Measurements from ENCODE around the gene DRGX. TPM values are rescaled to one million over a fixed set of nuclear protein-coding genes. Genes with fewer than 3 reads are reported as not detected.

Gene DRGX
- total RNA-seq, 1 experiment from 2014 or later, result not detected

DNA sequence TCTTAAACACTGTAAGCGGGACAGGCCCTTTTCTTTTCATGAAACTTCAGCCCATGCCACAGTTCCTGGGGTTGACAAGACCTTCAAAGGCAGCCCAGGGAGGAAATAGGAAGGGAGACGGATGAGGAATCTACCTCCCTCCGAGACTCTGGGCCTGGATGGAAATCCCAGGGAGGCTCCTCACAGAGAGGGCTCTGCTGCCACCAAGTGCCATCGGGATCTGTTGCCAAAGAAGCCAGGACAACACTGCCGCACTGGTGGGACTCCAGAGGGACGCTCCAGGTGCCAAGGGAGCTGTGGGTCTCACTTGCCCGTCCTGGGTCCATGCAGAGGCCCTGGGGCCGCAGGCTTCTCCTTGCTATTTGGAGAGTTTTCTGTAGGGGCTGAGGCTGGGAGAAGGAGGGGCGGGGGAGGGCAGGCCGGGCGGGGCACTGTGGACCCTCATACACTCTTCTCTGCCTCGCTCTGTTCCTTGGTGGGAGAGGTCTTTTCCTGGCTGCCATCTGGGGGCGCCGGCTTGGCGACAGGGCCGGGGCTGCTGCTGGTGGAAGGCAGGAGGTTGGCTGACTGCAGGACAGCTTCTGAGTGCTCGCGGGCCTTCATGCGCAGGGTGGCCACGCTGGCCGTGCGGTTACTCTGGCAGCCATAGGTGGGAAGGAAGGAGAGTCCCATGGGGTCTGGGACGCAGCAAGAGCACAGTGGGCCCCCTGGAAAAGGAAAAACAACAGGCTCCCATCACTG, 30.0 kb downstream of the DRGX start:
- Mint-ChIP-seq H3K9me3 (ENCODE audit: low read depth, unreplicated experiment) (no peaks in the 10 kb centered on the region), H3K27ac (ENCODE audit: unreplicated experiment) (no peak overlapping the region), H3K4me3 (ENCODE audit: low read depth, unreplicated experiment) (no peak overlapping the region), H3K36me3 (ENCODE audit: insufficient read depth, unreplicated experiment) (no peaks in the 10 kb centered on the region), H3K27me3 (ENCODE audit: unreplicated experiment) (peaks cover 70% of the 10 kb centered on the region), H3K4me1 (ENCODE audit: low read depth, unreplicated experiment) (no peaks in the 10 kb centered on the region)
- CTCF ChIA-PET, result no interaction called here
- DNase-seq, result no peak
- TF ChIP-seq CTCF (IDR thresholded peaks at IDR 0.05; ENCODE audit: unreplicated experiment), result no peak
- intact Hi-C loops (cut with micrococcal nuclease; ENCODE audit: unreplicated experiment), result no loop called here
- no TSS peak for BruUV-seq (replicated peaks)

- H3K4me3 Mint-ChIP-seq (ENCODE audit: low read depth, unreplicated experiment), result no peak overlapping the region
- TF ChIP-seq CTCF (IDR thresholded peaks at IDR 0.05; ENCODE audit: unreplicated experiment), result no peak
- no TSS peak for BruUV-seq (replicated peaks)
- CTCF ChIA-PET, result no interaction called here
- no peaks in the 10 kb centered on the region for H3K4me1 Mint-ChIP-seq (ENCODE audit: low read depth, unreplicated experiment)
- no peak overlapping the region for H3K27ac Mint-ChIP-seq (ENCODE audit: unreplicated experiment)
- H3K27me3 Mint-ChIP-seq (ENCODE audit: unreplicated experiment), result peaks cover 64% of the 10 kb centered on the region
- H3K9me3 Mint-ChIP-seq (ENCODE audit: low read depth, unreplicated experiment), result no peaks in the 10 kb centered on the region
- DNase-seq, result no peak
- H3K36me3 Mint-ChIP-seq (ENCODE audit: insufficient read depth, unreplicated experiment), result no peaks in the 10 kb centered on the region
- intact Hi-C loops (cut with micrococcal nuclease; ENCODE audit: unreplicated experiment), result no loop called here
Measured at GRCh38 chr10:49365275-49365674, 30.6 kb downstream of the DRGX start.

- CTCF ChIA-PET, result no interaction called here
- BruUV-seq (replicated peaks), result no TSS peak
- H3K27ac Mint-ChIP-seq (ENCODE audit: unreplicated experiment), result no peak overlapping the region
- no peaks in the 10 kb centered on the region for H3K36me3 Mint-ChIP-seq (ENCODE audit: insufficient read depth, unreplicated experiment)
- no peak overlapping the region for H3K4me3 Mint-ChIP-seq (ENCODE audit: low read depth, unreplicated experiment)
- no peak for DNase-seq
- H3K4me1 Mint-ChIP-seq (ENCODE audit: low read depth, unreplicated experiment), result no peaks in the 10 kb centered on the region
- TF ChIP-seq CTCF (IDR thresholded peaks at IDR 0.05; ENCODE audit: unreplicated experiment), result no peak
- peaks cover 62% of the 10 kb centered on the region for H3K27me3 Mint-ChIP-seq (ENCODE audit: unreplicated experiment)
- no peaks in the 10 kb centered on the region for H3K9me3 Mint-ChIP-seq (ENCODE audit: low read depth, unreplicated experiment)
- intact Hi-C loops (cut with micrococcal nuclease; ENCODE audit: unreplicated experiment), result no loop called here
Measured at GRCh38 chr10:49364747-49365146, 31.1 kb downstream of the DRGX start.

DNA sequence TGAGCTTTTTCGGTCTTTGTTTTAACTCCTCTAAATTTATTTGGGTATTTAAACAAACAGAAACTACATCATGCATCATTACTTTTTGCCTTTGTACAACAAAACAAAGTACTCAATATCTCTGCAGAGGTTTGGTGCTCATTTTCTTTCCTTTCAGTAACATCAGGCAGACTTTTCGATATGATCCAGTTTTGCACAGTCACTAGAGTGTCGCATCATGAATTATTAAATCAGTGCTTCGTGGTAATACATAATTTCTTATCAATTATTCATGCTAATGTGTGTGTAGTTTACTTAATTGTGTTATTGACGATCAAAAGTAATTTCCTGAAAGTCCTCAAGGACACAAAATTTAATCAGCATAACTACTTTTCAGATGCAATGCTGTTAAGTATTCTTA, 31.8 kb downstream of the DRGX start:
- TF ChIP-seq CTCF (IDR thresholded peaks at IDR 0.05; ENCODE audit: unreplicated experiment), result no peak
- Mint-ChIP-seq H3K36me3 (ENCODE audit: insufficient read depth, unreplicated experiment) (no peaks in the 10 kb centered on the region), H3K27me3 (ENCODE audit: unreplicated experiment) (peaks cover 69% of the 10 kb centered on the region), H3K9me3 (ENCODE audit: low read depth, unreplicated experiment) (no peaks in the 10 kb centered on the region), H3K27ac (ENCODE audit: unreplicated experiment) (no peak overlapping the region), H3K4me1 (ENCODE audit: low read depth, unreplicated experiment) (no peaks in the 10 kb centered on the region), H3K4me3 (ENCODE audit: low read depth, unreplicated experiment) (no peak overlapping the region)
- CTCF ChIA-PET, result no interaction called here
- intact Hi-C loops (cut with micrococcal nuclease; ENCODE audit: unreplicated experiment), result no loop called here
- no peak for DNase-seq
- BruUV-seq (replicated peaks), result no TSS peak
